SU-DHL-6 (cell line): ENCODE measurements around the gene ATP1B3.

Experiments used
- H2AFZ ChIP-seq: fragments of 200-600 bp; sonication (generic); 2 replicates; pipeline ENCODE4 v1.6.1; 2014; ENCODE audit warnings: low read depth, mild to moderate bottlenecking, moderate library complexity, mixed read lengths, antibody characterized with exemption, low read length; ENCODE audit not compliant: severe bottlenecking
- H3F3A ChIP-seq: fragments of 200-600 bp; shearing (Covaris generic); 2 replicates; pipeline ENCODE4 v1.6.0; 2016; ENCODE audit warnings: antibody characterized with exemption, mild to moderate bottlenecking; ENCODE audit not compliant: insufficient read depth
- H3K27ac ChIP-seq: fragments of 200-600 bp; sonication (generic); 2 replicates; pipeline ENCODE4 v1.5.1; 2016; ENCODE audit warnings: low read depth, mild to moderate bottlenecking, low read length, moderate library complexity, mixed read lengths
- H3K27me3 ChIP-seq: fragments of 200-600 bp; sonication (generic), shearing (Covaris generic); 2 replicates; pipeline ENCODE4 v1.6.0; 2014; ENCODE audit warnings: mild to moderate bottlenecking, low read length
- H3K36me3 ChIP-seq: fragments of 200-600 bp; sonication (generic); 2 replicates; pipeline ENCODE4 v1.6.1; 2014; ENCODE audit warnings: mild to moderate bottlenecking, low read length, mixed read lengths
- H3K4me2 ChIP-seq: fragments of 300-600, 200-600 bp; shearing (Covaris generic), sonication (generic); 2 replicates; pipeline ENCODE4 v1.6.0; 2014; ENCODE audit warnings: low read length, low read depth, mild to moderate bottlenecking; ENCODE audit not compliant: poor library complexity, severe bottlenecking
- H3K4me3 ChIP-seq: fragments of 200-600 bp; sonication (generic); 2 replicates; pipeline ENCODE4 v1.5.1; 2014; ENCODE audit warnings: antibody characterized with exemption, low read length, mild to moderate bottlenecking, mixed read lengths; ENCODE audit not compliant: insufficient read depth, poor library complexity, severe bottlenecking
- H3K79me2 ChIP-seq: fragments of 200-600 bp; sonication (generic); 2 replicates; pipeline ENCODE4 v1.6.1; 2014; ENCODE audit warnings: mild to moderate bottlenecking, low read length, moderate library complexity; ENCODE audit not compliant: insufficient read depth
- H3K9ac ChIP-seq: fragments of 200-600 bp; sonication (generic); 2 replicates; pipeline ENCODE4 v1.7.0; 2014; ENCODE audit warnings: mild to moderate bottlenecking, low read length
- H3K9me2 ChIP-seq: fragments of 200-600 bp; sonication (generic); replicated peaks from 2 replicates; pipeline ENCODE4 v1.6.1; 2014; ENCODE audit warnings: low read length; ENCODE audit not compliant: insufficient read depth
- H3K9me3 ChIP-seq: fragments of 200-600 bp; sonication (generic); 2 replicates; pipeline ENCODE4 v1.6.1; 2014; ENCODE audit warnings: low read length, mixed read lengths; ENCODE audit not compliant: insufficient read depth
- H4K20me1 ChIP-seq: fragments of 200-600 bp; sonication (generic); 2 replicates; pipeline ENCODE4 v1.6.1; 2014; ENCODE audit warnings: low read depth, mild to moderate bottlenecking, antibody characterized with exemption, low read length, moderate library complexity, mixed read lengths
- CTCF ChIP-seq: fragments of 200-600 bp; sonication (generic); IDR thresholded peaks from one replicate; pipeline ENCODE4 v1.5.1; 2017; ENCODE audit warnings: antibody characterized with exemption, mild to moderate bottlenecking, low read length, moderate library complexity; ENCODE audit not compliant: insufficient read depth, poor library complexity, severe bottlenecking
- EZH2phosphoT487 ChIP-seq: fragments of 200-600 bp; sonication (generic), shearing (Covaris generic); conservative IDR thresholded peaks from 2 replicates; pipeline ENCODE4 v1.6.1; 2018; ENCODE audit warnings: mild to moderate bottlenecking, antibody characterized with exemption, low read length, moderate library complexity, mixed read lengths

Gene ATP1B3

GRCh38 chr3:141949972-141950371 is 73.5 kb downstream of the ATP1B3 start:
- no peaks in the 10 kb centered on the region for H3K79me2 ChIP-seq
- H4K20me1 ChIP-seq = no peaks in the 10 kb centered on the region
- H3F3A ChIP-seq = no peaks in the 10 kb centered on the region
- H3K4me2 ChIP-seq = no peak overlapping the region
- H3K4me3 ChIP-seq = no peak overlapping the region
- no peaks in the 10 kb centered on the region for H3K36me3 ChIP-seq
- no peaks in the 10 kb centered on the region for H3K9me3 ChIP-seq
- no peak overlapping the region for H2AFZ ChIP-seq
- H3K27ac ChIP-seq = no peak overlapping the region
- no peak for TF ChIP-seq CTCF
- TF ChIP-seq EZH2phosphoT487 = no peak
- no peaks in the 10 kb centered on the region for H3K9me2 ChIP-seq
- H3K9ac ChIP-seq = no peak overlapping the region
- no peaks in the 10 kb centered on the region for H3K27me3 ChIP-seq

- no peaks in the 10 kb centered on the region for H3K27me3 ChIP-seq
- H3K27ac ChIP-seq = no peak overlapping the region
- no peak for TF ChIP-seq EZH2phosphoT487
- no peak for TF ChIP-seq CTCF
- no peak overlapping the region for H2AFZ ChIP-seq
- H3K4me2 ChIP-seq = no peak overlapping the region
- no peak overlapping the region for H3K9ac ChIP-seq
- no peaks in the 10 kb centered on the region for H3F3A ChIP-seq
- H3K36me3 ChIP-seq = no peaks in the 10 kb centered on the region
- no peaks in the 10 kb centered on the region for H3K9me2 ChIP-seq
- H3K4me3 ChIP-seq = no peak overlapping the region
- no peaks in the 10 kb centered on the region for H4K20me1 ChIP-seq
- H3K9me3 ChIP-seq = no peaks in the 10 kb centered on the region
- H3K79me2 ChIP-seq = no peaks in the 10 kb centered on the region
These were observed 74.4 kb downstream of the ATP1B3 start for GRCh38 chr3:141950572-141951493.

- TF ChIP-seq CTCF (no peak), EZH2phosphoT487 (no peak)
- Histone ChIP-seq H3K36me3 (no peaks in the 10 kb centered on the region), H3K79me2 (no peaks in the 10 kb centered on the region), H3K27ac (no peak overlapping the region), H4K20me1 (no peaks in the 10 kb centered on the region), H3K4me3 (no peak overlapping the region), H2AFZ (no peak overlapping the region), H3K4me2 (no peak overlapping the region), H3K27me3 (no peaks in the 10 kb centered on the region), H3K9me3 (no peaks in the 10 kb centered on the region), H3K9ac (no peak overlapping the region), H3K9me2 (no peaks in the 10 kb centered on the region), H3F3A (no peaks in the 10 kb centered on the region)
These were observed 76.2 kb downstream of the ATP1B3 start for GRCh38 chr3:141952611-141953010.
